Gastrocnemius medialis (tissue), 4 donors: ENCODE results near the gene ZNF775. TPM values are rescaled to one million over a fixed set of nuclear protein-coding genes. Genes with fewer than 3 reads are reported as not detected.

ENCODE experiments used
- ATAC-seq, 2 donors: fragments of 150-250 bp; one replicate each; pipeline ENCODE4 v1.9.1; 2016
- DNase-seq, 2 donors: peaks; one replicate each; pipeline ENCODE4 v3.0.0-alpha.2; 2019
- H3K27ac ChIP-seq, 4 donors: fragments of 200-600 bp; sonication (generic); 1 replicate in 1 of 4; 2 replicates in 3 of 4; pipeline ENCODE4 v1.5.1; 2016 to 2018; ENCODE audit warnings: mild to moderate bottlenecking in 2 of 4, moderate library complexity in 1 of 4
- H3K27me3 ChIP-seq, 3 donors: fragments of 200-600 bp; sonication (generic) in 2 of 3; 1 replicate in 1 of 3; 2 replicates in 2 of 3; pipeline versions ENCODE4 v1.5.1 to v1.6.0; 2016 to 2019; ENCODE audit warnings: mild to moderate bottlenecking in 1 of 3, moderate library complexity in 1 of 3
- H3K36me3 ChIP-seq, 2 donors: fragments of 200-600 bp; sonication (generic) in 1 of 2; one replicate each; pipeline ENCODE4 v1.5.1; 2017 to 2018
- H3K4me1 ChIP-seq, 2 donors: fragments of 200-600 bp; sonication (generic) in 1 of 2; one replicate each; pipeline ENCODE4 v1.5.1; 2016 to 2017; ENCODE audit warnings: mild to moderate bottlenecking in 2 of 2
- H3K4me3 ChIP-seq, 4 donors: fragments of 200-600 bp; sonication (generic) in 3 of 4; 1 replicate in 1 of 4; 2 replicates in 3 of 4; pipeline ENCODE4 v1.5.1; 2016 to 2019; ENCODE audit warnings: mild to moderate bottlenecking in 2 of 4
- H3K9me3 ChIP-seq, 3 donors: fragments of 200-600 bp; sonication (generic) in 2 of 3; 1 replicate in 1 of 3; 2 replicates in 2 of 3; pipeline ENCODE4 v1.5.1; 2016 to 2019
- POLR2A ChIP-seq, 2 donors: fragments of 450-650 bp; IDR thresholded peaks; one replicate each; pipeline ENCODE4 v1.6.1; 2017; ENCODE audit warnings: antibody characterized with exemption in 2 of 2, mild to moderate bottlenecking in 2 of 2, moderate library complexity in 2 of 2
- in situ Hi-C, 4 donors: fragments of 200-750 bp; cut with MboI; loops; one replicate each; pipeline versions ENCODE4 v1.15.0 to v1.8.0; 2017; ENCODE audit warnings: low sequenced_read_pairs in 4 of 4
- intact Hi-C: fragments of 100-400 bp; cut with DNase I; formaldehyde crosslinking; loops from one replicate; pipeline ENCODE4 v1.15.1; 2023; ENCODE audit warnings: low total_unique reads
- total RNA-seq, 4 donors: library from RNA; depleted of rRNA; stranded (reverse); fragments of >200 nt; gene quantifications; one replicate each; pipeline versions ENCODE4 v1.1.0 to v1.2.3, GENCODE V29; 2016
- TF ChIP-seq, protein P1 (sequence below), 5 experiments: fragments of 450-650 bp in 3 of 5; fragments of 200-600 bp in 2 of 5; sonication (generic) in 2 of 5; IDR thresholded peaks in 4 of 5; conservative IDR thresholded peaks in 1 of 5; 1 replicate in 4 of 5; 2 replicates in 1 of 5; pipeline ENCODE4 v1.5.1; 2016 to 2019; ENCODE audit warnings: antibody characterized with exemption in 5 of 5, mild to moderate bottlenecking in 3 of 5, moderate library complexity in 3 of 5

The ZNF775 gene
- total RNA-seq, 4 donors from 2014 or later = 3.1 to 7.5 (median 3.3) TPM

DNA sequence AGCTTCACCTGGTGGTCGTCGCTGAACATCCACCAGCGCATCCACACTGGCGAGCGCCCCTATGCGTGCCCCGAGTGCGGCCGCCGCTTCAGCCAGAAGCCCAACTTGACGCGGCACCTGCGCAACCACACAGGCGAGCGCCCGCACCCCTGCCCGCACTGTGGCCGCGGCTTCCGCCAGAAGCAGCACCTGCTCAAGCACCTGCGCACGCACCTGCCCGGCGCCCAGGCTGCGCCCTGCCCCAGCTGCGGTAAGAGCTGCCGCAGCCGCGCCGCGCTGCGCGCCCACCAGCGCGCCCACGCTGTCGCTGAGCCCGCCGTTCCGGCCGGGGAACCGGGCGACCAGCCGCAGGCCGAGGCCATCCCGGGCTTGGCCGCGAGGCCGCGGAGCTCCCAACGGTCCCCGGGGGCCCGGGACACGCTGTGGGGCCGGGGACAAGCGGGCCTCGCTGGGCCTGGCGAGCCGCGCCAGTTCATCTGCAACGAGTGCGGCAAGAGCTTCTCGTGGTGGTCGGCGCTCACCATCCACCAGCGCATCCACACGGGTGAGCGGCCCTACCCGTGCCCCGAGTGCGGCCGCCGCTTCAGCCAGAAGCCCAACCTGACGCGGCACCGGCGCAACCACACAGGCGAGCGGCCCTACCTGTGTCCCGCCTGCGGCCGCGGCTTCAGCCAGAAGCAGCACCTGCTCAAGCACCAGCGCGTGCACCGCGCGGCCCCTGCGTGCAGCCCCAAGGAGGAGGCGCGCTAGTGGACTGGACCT is 18.4 kb downstream of the ZNF775 start:
- no peak overlapping the region for H3K27ac ChIP-seq
- DNase-seq = peak in 1 of 2 donors; percentile 3
- ATAC-seq = no peak
- H3K27me3 ChIP-seq = no peaks in the 10 kb centered on the region
- TF ChIP-seq POLR2A (IDR thresholded peaks at IDR 0.05) = no peak
- TF ChIP-seq, protein P1, sequence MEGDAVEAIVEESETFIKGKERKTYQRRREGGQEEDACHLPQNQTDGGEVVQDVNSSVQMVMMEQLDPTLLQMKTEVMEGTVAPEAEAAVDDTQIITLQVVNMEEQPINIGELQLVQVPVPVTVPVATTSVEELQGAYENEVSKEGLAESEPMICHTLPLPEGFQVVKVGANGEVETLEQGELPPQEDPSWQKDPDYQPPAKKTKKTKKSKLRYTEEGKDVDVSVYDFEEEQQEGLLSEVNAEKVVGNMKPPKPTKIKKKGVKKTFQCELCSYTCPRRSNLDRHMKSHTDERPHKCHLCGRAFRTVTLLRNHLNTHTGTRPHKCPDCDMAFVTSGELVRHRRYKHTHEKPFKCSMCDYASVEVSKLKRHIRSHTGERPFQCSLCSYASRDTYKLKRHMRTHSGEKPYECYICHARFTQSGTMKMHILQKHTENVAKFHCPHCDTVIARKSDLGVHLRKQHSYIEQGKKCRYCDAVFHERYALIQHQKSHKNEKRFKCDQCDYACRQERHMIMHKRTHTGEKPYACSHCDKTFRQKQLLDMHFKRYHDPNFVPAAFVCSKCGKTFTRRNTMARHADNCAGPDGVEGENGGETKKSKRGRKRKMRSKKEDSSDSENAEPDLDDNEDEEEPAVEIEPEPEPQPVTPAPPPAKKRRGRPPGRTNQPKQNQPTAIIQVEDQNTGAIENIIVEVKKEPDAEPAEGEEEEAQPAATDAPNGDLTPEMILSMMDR (IDR thresholded peaks at IDR 0.05 in 4 of 5, conservative IDR thresholded peaks at IDR 0.05 in 1 of 5) = no peak
- in situ Hi-C loops (loop anchor here in 1 of 4 donors (10.0 kb wide), 1 partner anchor 53 kb away; the partner anchor contains the start of gene RARRES2), intact Hi-C loops (no loop called here)
- H3K36me3 ChIP-seq = no peaks in the 10 kb centered on the region
- peaks cover 0 to 4% of the 10 kb centered on the region in 2 donors for H3K4me1 ChIP-seq
- H3K9me3 ChIP-seq = no peaks in the 10 kb centered on the region
- no peak overlapping the region for H3K4me3 ChIP-seq

DNA sequence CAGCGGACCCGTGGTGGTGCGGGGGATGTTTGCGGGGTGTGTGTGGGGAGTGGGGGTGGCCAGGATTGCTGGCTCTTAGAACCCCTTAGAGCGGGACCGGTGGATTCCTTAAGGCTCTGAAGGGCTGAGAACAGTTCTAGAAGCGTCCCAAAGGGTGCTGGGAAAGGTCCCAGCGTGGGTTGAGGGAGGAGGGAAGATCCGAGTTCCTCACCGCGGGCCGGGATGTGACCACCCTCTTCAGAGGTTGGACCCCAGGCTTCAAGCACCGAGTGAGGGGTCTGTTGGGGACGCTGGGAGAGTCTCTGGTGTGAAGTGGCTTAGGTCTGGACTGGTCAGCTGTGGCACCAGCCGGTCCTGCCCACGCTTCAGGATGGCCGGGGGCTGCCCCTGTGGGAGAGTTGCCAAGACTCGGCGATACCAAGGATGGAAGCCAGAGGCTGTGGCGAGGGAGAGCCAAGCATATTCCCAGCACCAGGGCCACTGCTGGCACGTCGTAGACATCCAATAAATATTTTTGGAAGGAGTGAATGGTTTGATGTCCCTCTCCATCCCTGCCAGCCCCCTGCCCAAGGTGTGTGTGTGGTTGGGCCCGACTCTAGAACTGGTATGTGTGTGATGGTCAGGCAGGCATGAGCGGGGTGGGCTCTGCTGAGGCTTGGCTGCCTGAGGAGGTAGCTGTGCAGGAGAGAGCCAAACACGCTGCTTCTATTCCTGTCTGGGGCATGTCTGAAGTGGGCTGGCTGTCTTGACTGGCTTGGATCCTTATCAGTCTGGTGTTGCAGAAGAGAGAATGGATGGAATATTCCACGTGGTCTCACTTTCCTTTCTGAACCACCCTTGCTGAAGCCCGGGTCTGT is 19.2 kb downstream of the ZNF775 start:
- in situ Hi-C loops (loop anchor here in 1 of 4 donors (10.0 kb wide), 1 partner anchor 54 kb away; the partner anchor contains the start of gene RARRES2), intact Hi-C loops (no loop called here)
- no peaks in the 10 kb centered on the region for H3K9me3 ChIP-seq
- H3K4me3 ChIP-seq = no peak overlapping the region
- peaks cover 0 to 4% of the 10 kb centered on the region in 2 donors for H3K4me1 ChIP-seq
- TF ChIP-seq POLR2A (IDR thresholded peaks at IDR 0.05) = no peak
- TF ChIP-seq, protein P1 (IDR thresholded peaks at IDR 0.05 in 4 of 5, conservative IDR thresholded peaks at IDR 0.05 in 1 of 5) = no peak
- no peaks in the 10 kb centered on the region for H3K27me3 ChIP-seq
- ATAC-seq (no peak), DNase-seq (no peak)
- no peaks in the 10 kb centered on the region for H3K36me3 ChIP-seq
- no peak overlapping the region for H3K27ac ChIP-seq

DNA sequence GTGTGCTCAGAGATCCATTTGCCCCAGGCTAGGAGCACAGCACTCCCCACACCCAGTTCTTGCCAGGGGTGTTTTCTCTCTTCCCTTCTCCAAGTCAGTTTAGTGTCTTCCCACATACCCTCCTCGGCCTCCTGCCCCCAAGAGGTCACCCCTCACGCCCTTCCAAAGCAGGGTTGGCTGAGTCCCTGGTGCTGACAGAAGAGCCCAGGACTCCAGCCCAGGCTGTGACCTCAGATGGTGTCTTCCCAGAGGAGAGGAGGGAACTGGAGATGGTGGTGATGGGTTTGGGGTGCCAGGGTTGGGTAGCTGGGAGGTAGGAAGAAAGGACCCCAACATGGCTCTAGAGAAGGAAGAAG is 19.8 kb downstream of the ZNF775 start:
- H3K36me3 ChIP-seq = no peaks in the 10 kb centered on the region

DNA sequence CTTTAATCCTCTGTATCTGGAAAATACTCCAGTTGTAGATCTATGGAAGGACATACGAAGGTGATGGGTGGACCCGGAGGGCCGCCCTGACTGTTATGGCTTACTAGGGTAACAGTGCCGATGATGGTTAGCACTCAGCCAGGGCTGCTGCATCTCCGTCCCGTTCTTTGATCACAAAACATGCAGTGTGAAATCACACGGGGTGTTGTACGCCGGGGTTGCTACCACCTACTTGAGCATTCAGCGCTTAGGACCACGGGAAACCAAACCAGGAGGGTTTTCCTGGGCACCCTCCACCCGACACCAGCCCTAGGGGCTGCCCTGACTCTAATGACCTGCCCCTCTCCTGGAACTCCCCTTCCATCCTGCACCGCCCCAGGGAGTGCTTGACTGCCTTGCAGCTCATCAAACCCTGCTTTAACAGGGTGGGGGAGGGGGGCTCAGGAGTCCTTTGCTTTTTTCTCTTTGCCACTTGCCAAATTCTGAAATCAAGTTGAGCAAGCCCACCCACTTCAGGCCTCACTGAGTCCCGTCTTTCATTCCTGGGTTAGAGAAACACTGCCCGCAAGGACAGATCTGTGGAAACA is 20.4 kb downstream of the ZNF775 start:
- in situ Hi-C loops = loop anchor here in 3 of 4 donors (10.0 to 25.0 kb wide), 2 partner anchors 55 to 112 kb away; partner anchors contain the start of gene RARRES2 (in 1 of the 3)
- TF ChIP-seq, protein P1 (IDR thresholded peaks at IDR 0.05 in 4 of 5, conservative IDR thresholded peaks at IDR 0.05 in 1 of 5) = no peak
- TF ChIP-seq POLR2A (IDR thresholded peaks at IDR 0.05) = no peak
- ATAC-seq = no peak

More for the DNA sequence above, 19.8 kb downstream of the ZNF775 start:
- intact Hi-C loops (no loop called here), in situ Hi-C loops (loop anchor here in 1 of 4 donors (10.0 kb wide), 1 partner anchor 54 kb away; the partner anchor contains the start of gene RARRES2)
- TF ChIP-seq, protein P1 (IDR thresholded peaks at IDR 0.05 in 4 of 5, conservative IDR thresholded peaks at IDR 0.05 in 1 of 5) = no peak
- no peak for TF ChIP-seq POLR2A (IDR thresholded peaks at IDR 0.05)
- Histone ChIP-seq H3K27me3 (no peaks in the 10 kb centered on the region), H3K27ac (no peak overlapping the region), H3K4me3 (no peak overlapping the region), H3K9me3 (no peaks in the 10 kb centered on the region), H3K4me1 (peaks cover 1 to 6% of the 10 kb centered on the region in 2 donors)
- DNase-seq = no peak
- no peak for ATAC-seq

More for the DNA sequence above, 20.4 kb downstream of the ZNF775 start:
- H3K4me3 ChIP-seq = no peak overlapping the region
- peaks cover 5 to 12% of the 10 kb centered on the region in 2 donors for H3K4me1 ChIP-seq
- no peaks in the 10 kb centered on the region for H3K9me3 ChIP-seq
- H3K27me3 ChIP-seq = no peaks in the 10 kb centered on the region
- intact Hi-C loops = loop anchor here (10.0 kb wide), 1 partner anchor 625 kb away; the partner anchor contains the start of genes ABCB8 and ATG9B
- no peak overlapping the region for H3K27ac ChIP-seq
- DNase-seq = no peak
- no peaks in the 10 kb centered on the region for H3K36me3 ChIP-seq
